ENCODE data around the gene CYTIP.

The CYTIP gene

GRCh38 chr2:157421331-157421944 lies 22.5 kb downstream of the CYTIP start:
- in situ Hi-C loops (cut with MboI; ENCODE audit: low sequenced_read_pairs, unreplicated experiment), result no loop called here
- DNase-seq (ENCODE audit: low spot score), result no peak
- no peak for TF ChIP-seq CTCF (IDR thresholded peaks at IDR 0.05; ENCODE audit: borderline replicate concordance, control extremely low read depth, extremely low read depth, insufficient read depth, missing control alignments)

GRCh38 chr2:157420771-157421323 lies 23.0 kb downstream of the CYTIP start:
- DNase-seq (ENCODE audit: low spot score), result peak; percentile 19
- in situ Hi-C loops (cut with MboI; ENCODE audit: low sequenced_read_pairs, unreplicated experiment), result no loop called here
- no peak for TF ChIP-seq CTCF (IDR thresholded peaks at IDR 0.05; ENCODE audit: borderline replicate concordance, control extremely low read depth, extremely low read depth, insufficient read depth, missing control alignments)

GRCh38 chr2:157419031-157419575 lies 24.8 kb downstream of the CYTIP start:
- no peak for DNase-seq (ENCODE audit: low spot score)
- in situ Hi-C loops (cut with MboI; ENCODE audit: low sequenced_read_pairs, unreplicated experiment), result no loop called here
- no peak for TF ChIP-seq CTCF (IDR thresholded peaks at IDR 0.05; ENCODE audit: borderline replicate concordance, control extremely low read depth, extremely low read depth, insufficient read depth, missing control alignments)

- TF ChIP-seq CTCF (IDR thresholded peaks at IDR 0.05; ENCODE audit: borderline replicate concordance, control extremely low read depth, extremely low read depth, insufficient read depth, missing control alignments), result no peak
- no peak for DNase-seq (ENCODE audit: low spot score)
- in situ Hi-C loops (cut with MboI; ENCODE audit: low sequenced_read_pairs, unreplicated experiment), result no loop called here
These were observed 25.6 kb downstream of the CYTIP start for GRCh38 chr2:157418239-157418641.

GRCh38 chr2:157415591-157416101 lies 28.2 kb downstream of the CYTIP start:
- in situ Hi-C loops (cut with MboI; ENCODE audit: low sequenced_read_pairs, unreplicated experiment), result no loop called here
- no peak for TF ChIP-seq CTCF (IDR thresholded peaks at IDR 0.05; ENCODE audit: borderline replicate concordance, control extremely low read depth, extremely low read depth, insufficient read depth, missing control alignments)
- DNase-seq (ENCODE audit: low spot score), result no peak

GRCh38 chr2:157414050-157414449 lies 29.8 kb downstream of the CYTIP start:
- no peak for DNase-seq (ENCODE audit: low spot score)
- no peak for TF ChIP-seq CTCF (IDR thresholded peaks at IDR 0.05; ENCODE audit: borderline replicate concordance, control extremely low read depth, extremely low read depth, insufficient read depth, missing control alignments)
- in situ Hi-C loops (cut with MboI; ENCODE audit: low sequenced_read_pairs, unreplicated experiment), result no loop called here
